OCI-LY1 (cell line): ENCODE measurements around the gene B4GALNT1.
"Not testable (repeated sequence)": the region's sequence is repeated elsewhere in the genome, so short reads cannot be mapped to it uniquely, and the experiment has no call there.

Experiments
- H2AFZ ChIP-seq: fragments of 200-600 bp; sonication (generic), shearing (Covaris generic); 2 replicates; pipeline ENCODE4 v1.6.0; 2014; ENCODE audit warnings: antibody characterized with exemption, mild to moderate bottlenecking, low read length
- H3F3A ChIP-seq: fragments of 200-600 bp; sonication (generic), shearing (Covaris generic); 2 replicates; pipeline ENCODE4 v1.6.0; 2014; ENCODE audit warnings: mild to moderate bottlenecking, antibody characterized with exemption, low read length, moderate library complexity; ENCODE audit not compliant: insufficient read depth
- H3K27ac ChIP-seq: fragments of 200-600 bp; sonication (generic); 2 replicates; pipeline ENCODE4 v1.5.1; 2014; ENCODE audit warnings: low read length, mixed run types, mild to moderate bottlenecking, low read depth; ENCODE audit not compliant: poor library complexity, severe bottlenecking
- H3K27me3 ChIP-seq: fragments of 200-600 bp; sonication (generic); 2 replicates; pipeline ENCODE4 v1.6.0; 2014; ENCODE audit warnings: antibody characterized with exemption, mild to moderate bottlenecking, low read length, moderate library complexity; ENCODE audit not compliant: insufficient read depth
- H3K36me3 ChIP-seq: fragments of 200-600 bp; sonication (generic); 2 replicates; pipeline ENCODE4 v1.6.1; 2014; ENCODE audit warnings: mild to moderate bottlenecking, antibody characterized with exemption, low read length, moderate library complexity, mixed read lengths; ENCODE audit not compliant: insufficient read depth
- H3K4me1 ChIP-seq: fragments of 200-600 bp; sonication (generic); 2 replicates; pipeline ENCODE4 v1.5.1; 2014; ENCODE audit warnings: mild to moderate bottlenecking, low read length, moderate library complexity; ENCODE audit not compliant: insufficient read depth, severe bottlenecking
- H3K4me2 ChIP-seq: fragments of 200-600 bp; sonication (generic), shearing (Covaris generic); 2 replicates; pipeline ENCODE4 v1.6.1; 2014; ENCODE audit warnings: low read length
- H3K4me3 ChIP-seq: fragments of 200-600 bp; sonication (generic); 2 replicates; pipeline ENCODE4 v1.5.1; 2014; ENCODE audit warnings: low read length, low read depth, mild to moderate bottlenecking, mixed read lengths; ENCODE audit not compliant: poor library complexity, severe bottlenecking
- H3K79me2 ChIP-seq: fragments of 200-600 bp; shearing (Covaris generic); 2 replicates; pipeline ENCODE4 v1.6.1; 2016; ENCODE audit warnings: mixed run types, low read length, mixed read lengths; ENCODE audit not compliant: insufficient read depth
- H3K9ac ChIP-seq: fragments of 200-600 bp; sonication (generic), shearing (Covaris generic); 2 replicates; pipeline ENCODE4 v1.6.1; 2014; ENCODE audit warnings: mild to moderate bottlenecking, low read length, mixed read lengths
- H3K9me2 ChIP-seq: fragments of 200-600 bp; sonication (generic), shearing (Covaris generic); 2 replicates; pipeline ENCODE4 v1.6.1; 2014; ENCODE audit warnings: low read depth, mild to moderate bottlenecking, low read length, mixed read lengths
- H3K9me3 ChIP-seq: fragments of 200-600 bp; shearing (Covaris generic); 2 replicates; pipeline ENCODE4 v1.6.1; 2014; ENCODE audit warnings: low read length, mixed read lengths
- H4K20me1 ChIP-seq: fragments of 200-600 bp; sonication (generic), shearing (Covaris generic); 2 replicates; pipeline ENCODE4 v1.6.0; 2016; ENCODE audit warnings: mild to moderate bottlenecking, low read length; ENCODE audit not compliant: insufficient read depth
- EZH2 ChIP-seq: fragments of 200-600 bp; sonication (generic), shearing (Covaris generic); IDR thresholded peaks from 2 replicates; pipeline ENCODE4 v1.8.0; 2017; ENCODE audit warnings: borderline replicate concordance, mixed run types, mild to moderate bottlenecking, antibody characterized with exemption, low read length, moderate library complexity, mixed read lengths
- TF ChIP-seq, protein P1 (sequence below): fragments of 200-600 bp; sonication (generic), shearing (Covaris generic); IDR thresholded peaks from 2 replicates; pipeline ENCODE4 v1.5.1; 2017; ENCODE audit warnings: mild to moderate bottlenecking, antibody characterized with exemption, low read length, moderate library complexity, mixed read lengths

Gene B4GALNT1

DNA sequence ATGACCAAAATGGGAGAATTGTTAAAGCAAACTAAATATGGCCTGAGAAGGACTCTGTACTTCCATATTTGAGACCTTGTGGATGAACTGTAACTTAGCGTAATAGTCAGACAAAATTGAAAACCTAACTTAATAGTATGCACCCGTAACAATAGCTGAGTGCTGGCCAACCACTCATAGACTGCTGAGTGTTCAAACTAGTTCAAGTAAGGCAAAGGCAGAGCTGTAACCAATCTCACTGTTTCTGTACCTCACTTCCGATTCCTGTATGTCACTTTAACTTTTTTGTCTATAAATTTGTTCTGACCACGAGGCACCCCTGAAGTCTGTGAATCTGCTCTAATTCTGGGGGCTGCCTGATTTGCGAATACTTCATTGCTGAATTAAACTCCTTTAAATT, 33.9 kb upstream of the B4GALNT1 start:
- Histone ChIP-seq H4K20me1 (no peaks in the 10 kb centered on the region), H3K4me2 (no peak overlapping the region), H3K9me2 (no peaks in the 10 kb centered on the region), H3K9ac (no peak overlapping the region), H3K79me2 (no peaks in the 10 kb centered on the region), H3K27ac (no peak overlapping the region), H3K4me1 (no peaks in the 10 kb centered on the region), H3K9me3 (0 out of 2 replicates have a peak, but pooled peaks cover 2% of the 10 kb centered on the region), H3K27me3 (no peaks in the 10 kb centered on the region), H3K4me3 (no peak overlapping the region), H3K36me3 (no peaks in the 10 kb centered on the region), H2AFZ (no peak overlapping the region), H3F3A (no peaks in the 10 kb centered on the region)
- no peak for TF ChIP-seq EZH2
- TF ChIP-seq, protein P1, sequence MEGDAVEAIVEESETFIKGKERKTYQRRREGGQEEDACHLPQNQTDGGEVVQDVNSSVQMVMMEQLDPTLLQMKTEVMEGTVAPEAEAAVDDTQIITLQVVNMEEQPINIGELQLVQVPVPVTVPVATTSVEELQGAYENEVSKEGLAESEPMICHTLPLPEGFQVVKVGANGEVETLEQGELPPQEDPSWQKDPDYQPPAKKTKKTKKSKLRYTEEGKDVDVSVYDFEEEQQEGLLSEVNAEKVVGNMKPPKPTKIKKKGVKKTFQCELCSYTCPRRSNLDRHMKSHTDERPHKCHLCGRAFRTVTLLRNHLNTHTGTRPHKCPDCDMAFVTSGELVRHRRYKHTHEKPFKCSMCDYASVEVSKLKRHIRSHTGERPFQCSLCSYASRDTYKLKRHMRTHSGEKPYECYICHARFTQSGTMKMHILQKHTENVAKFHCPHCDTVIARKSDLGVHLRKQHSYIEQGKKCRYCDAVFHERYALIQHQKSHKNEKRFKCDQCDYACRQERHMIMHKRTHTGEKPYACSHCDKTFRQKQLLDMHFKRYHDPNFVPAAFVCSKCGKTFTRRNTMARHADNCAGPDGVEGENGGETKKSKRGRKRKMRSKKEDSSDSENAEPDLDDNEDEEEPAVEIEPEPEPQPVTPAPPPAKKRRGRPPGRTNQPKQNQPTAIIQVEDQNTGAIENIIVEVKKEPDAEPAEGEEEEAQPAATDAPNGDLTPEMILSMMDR = no peak

DNA sequence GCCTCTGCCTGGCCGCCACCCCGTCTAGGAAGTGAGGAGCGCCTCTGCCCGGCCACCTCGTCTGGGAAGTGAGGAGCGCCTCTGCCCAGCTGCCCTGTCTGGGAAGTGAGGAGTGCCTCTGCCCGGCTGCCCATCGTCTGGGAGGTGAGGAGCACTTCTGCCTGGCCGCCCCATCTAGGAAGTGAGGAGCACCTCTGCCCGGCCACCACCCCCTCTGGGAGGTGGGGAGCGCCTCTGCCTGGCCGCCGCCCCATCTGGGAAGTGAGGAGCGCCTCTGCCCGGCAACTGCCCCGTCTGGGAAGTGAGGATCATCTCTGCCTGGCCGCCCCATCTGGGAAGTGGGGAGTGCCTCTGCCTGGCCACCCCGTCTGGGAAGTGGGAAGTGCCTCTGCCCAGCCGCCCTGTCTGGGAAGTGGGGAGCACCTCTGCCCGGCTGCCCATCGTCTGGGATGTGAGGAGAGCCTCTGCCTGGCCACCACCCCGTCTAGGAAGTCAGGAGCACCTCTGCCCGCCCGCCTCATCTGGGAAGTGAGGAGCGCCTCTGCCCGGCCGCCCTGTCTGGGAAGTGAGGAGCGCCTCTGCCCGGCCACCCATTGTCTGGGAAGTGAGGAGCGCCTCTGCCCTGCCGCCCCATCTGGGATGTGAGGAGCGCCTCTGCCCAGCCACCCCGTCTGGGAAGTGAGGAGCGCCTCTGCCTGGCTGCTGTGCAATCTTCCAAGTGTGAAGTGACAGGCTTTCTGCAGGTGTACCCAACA, 32.2 kb upstream of the B4GALNT1 start:
- H3K79me2 ChIP-seq, H4K20me1 ChIP-seq, H3K4me3 ChIP-seq, H2AFZ ChIP-seq, H3K4me1 ChIP-seq, H3K4me2 ChIP-seq, H3K27me3 ChIP-seq, H3K9ac ChIP-seq, H3F3A ChIP-seq, H3K36me3 ChIP-seq, H3K9me3 ChIP-seq, H3K9me2 ChIP-seq, H3K27ac ChIP-seq: not testable (repeated sequence)

DNA sequence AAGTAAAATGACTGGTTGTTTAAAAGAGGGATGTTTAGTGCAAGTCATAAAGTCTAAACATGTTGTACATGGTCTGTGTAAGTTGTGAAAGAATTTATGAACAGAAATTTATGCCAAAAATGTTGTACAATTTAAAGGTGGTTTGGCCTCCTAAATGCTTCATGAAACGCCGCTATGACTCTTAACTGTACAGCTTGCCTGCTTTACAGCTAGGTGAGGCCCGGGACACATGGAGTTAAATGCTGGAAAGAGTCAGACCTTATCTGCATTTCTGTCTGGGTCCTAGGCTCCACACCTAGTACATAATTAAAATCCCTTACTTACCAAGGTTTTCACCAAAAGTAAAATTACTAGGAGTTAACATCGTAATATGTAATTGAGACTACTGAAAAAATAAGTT, 28.4 kb upstream of the B4GALNT1 start:
- H3K9me2 ChIP-seq = no peaks in the 10 kb centered on the region

More for the DNA sequence above, 28.4 kb upstream of the B4GALNT1 start:
- Histone ChIP-seq H3K36me3 (no peaks in the 10 kb centered on the region), H3K4me3 (no peak overlapping the region), H3K9me3 (peaks cover 7% of the 10 kb centered on the region; the same call in 1 of the 2 replicates), H3K79me2 (no peaks in the 10 kb centered on the region), H3K4me1 (no peaks in the 10 kb centered on the region), H3K27ac (no peak overlapping the region), H3K9ac (no peak overlapping the region), H4K20me1 (no peaks in the 10 kb centered on the region), H2AFZ (no peak overlapping the region), H3K4me2 (no peak overlapping the region), H3K27me3 (no peaks in the 10 kb centered on the region; the same call in 1 of the 2 replicates), H3F3A (no peaks in the 10 kb centered on the region)
- no peak for TF ChIP-seq EZH2
- TF ChIP-seq, protein P1 = no peak
